Transverse colon (tissue), 4 donors: ENCODE measurements around the gene LTBP2. TPM values are rescaled to one million over a fixed set of nuclear protein-coding genes. Genes with fewer than 3 reads are reported as not detected.

Experiments
- DNase-seq: peaks from one replicate; pipeline ENCODE4 v3.0.0-alpha.2; 2019
- H3K27ac ChIP-seq, 4 donors: fragments of 200-600 bp; sonication (generic); 2 replicates each; pipeline ENCODE4 v1.5.1; 2016 to 2018; ENCODE audit warnings: inconsistent platforms in 4 of 4
- H3K27me3 ChIP-seq: fragments of 200-600 bp; sonication (generic); 2 replicates; pipeline ENCODE4 v1.5.1; 2017; ENCODE audit warnings: inconsistent platforms
- H3K36me3 ChIP-seq, 4 donors: fragments of 200-600 bp; sonication (generic); 2 replicates each; pipeline ENCODE4 v1.5.1; 2017 to 2019; ENCODE audit warnings: inconsistent platforms in 4 of 4
- H3K4me1 ChIP-seq, 4 donors: fragments of 200-600 bp; sonication (generic); 2 replicates each; pipeline ENCODE4 v1.5.1; 2017 to 2020; ENCODE audit warnings: inconsistent platforms in 4 of 4
- H3K4me3 ChIP-seq, 4 donors: fragments of 200-600 bp; sonication (generic); 1 replicate in 1 of 4; 2 replicates in 3 of 4; pipeline versions ENCODE4 v1.5.1 to v1.6.1; 2017 to 2019; ENCODE audit warnings: inconsistent platforms in 4 of 4
- H3K9me3 ChIP-seq, 2 donors: fragments of 200-600 bp; sonication (generic); 2 replicates each; pipeline ENCODE4 v1.5.1; 2017 to 2019; ENCODE audit warnings: inconsistent platforms in 2 of 2
- EP300 ChIP-seq: sonication (generic); formaldehyde crosslinking; IDR thresholded peaks from one replicate; pipeline ENCODE4 v1.6.1; 2017; ENCODE audit warnings: antibody characterized with exemption, low read depth
- POLR2A ChIP-seq: fragments of 450-650 bp; IDR thresholded peaks from one replicate; pipeline ENCODE4 v1.6.1; 2016; ENCODE audit warnings: antibody characterized with exemption, mild to moderate bottlenecking, moderate library complexity
- POLR2AphosphoS5 ChIP-seq, 3 donors: sonication (generic); formaldehyde crosslinking; IDR thresholded peaks; one replicate each; pipeline ENCODE4 v1.6.1; 2016; ENCODE audit warnings: antibody characterized with exemption in 3 of 3
- WGBS, 2 donors: methylation state at CpG; one replicate each; pipeline ENCODE4 v1.1.5; 2018; ENCODE audit warnings: low coverage in 1 of 2; 5-methylcytosine and 5-hydroxymethylcytosine counted together
- in situ Hi-C, 4 donors: fragments of 200-750 bp; cut with MboI; loops; one replicate each; pipeline versions ENCODE4 v1.15.0 to v1.15.1; 2017; ENCODE audit warnings: low sequenced_read_pairs in 3 of 4, low pct_ligation_motif_present in 1 of 4, low pct_unique_long_range_greater_than_20kb in 1 of 4
- intact Hi-C: fragments of 100-400 bp; cut with DNase I; formaldehyde crosslinking; loops from one replicate; pipeline ENCODE4 v1.15.1; 2023; ENCODE audit warnings: low total_unique reads
- total RNA-seq, 4 donors: library from RNA; depleted of rRNA; stranded (reverse); fragments of >200 nt; gene quantifications; one replicate each; pipeline ENCODE4 v1.1.0, GENCODE V29; 2016
- TF ChIP-seq, protein P1 (sequence below), 5 experiments: fragments of 200-600 bp in 3 of 5; fragments of 450-650 bp in 2 of 5; sonication (generic) in 3 of 5; IDR thresholded peaks; 1 replicate in 2 of 5; 2 replicates in 3 of 5; pipeline ENCODE4 v1.5.1; 2016 to 2017; ENCODE audit warnings: antibody characterized with exemption in 5 of 5, inconsistent platforms in 3 of 5, mild to moderate bottlenecking in 2 of 5, moderate library complexity in 1 of 5

LTBP2 gene
- total RNA-seq, 4 donors from 2014 or later: 9.7 to 15.3 (median 11.9) TPM

DNA sequence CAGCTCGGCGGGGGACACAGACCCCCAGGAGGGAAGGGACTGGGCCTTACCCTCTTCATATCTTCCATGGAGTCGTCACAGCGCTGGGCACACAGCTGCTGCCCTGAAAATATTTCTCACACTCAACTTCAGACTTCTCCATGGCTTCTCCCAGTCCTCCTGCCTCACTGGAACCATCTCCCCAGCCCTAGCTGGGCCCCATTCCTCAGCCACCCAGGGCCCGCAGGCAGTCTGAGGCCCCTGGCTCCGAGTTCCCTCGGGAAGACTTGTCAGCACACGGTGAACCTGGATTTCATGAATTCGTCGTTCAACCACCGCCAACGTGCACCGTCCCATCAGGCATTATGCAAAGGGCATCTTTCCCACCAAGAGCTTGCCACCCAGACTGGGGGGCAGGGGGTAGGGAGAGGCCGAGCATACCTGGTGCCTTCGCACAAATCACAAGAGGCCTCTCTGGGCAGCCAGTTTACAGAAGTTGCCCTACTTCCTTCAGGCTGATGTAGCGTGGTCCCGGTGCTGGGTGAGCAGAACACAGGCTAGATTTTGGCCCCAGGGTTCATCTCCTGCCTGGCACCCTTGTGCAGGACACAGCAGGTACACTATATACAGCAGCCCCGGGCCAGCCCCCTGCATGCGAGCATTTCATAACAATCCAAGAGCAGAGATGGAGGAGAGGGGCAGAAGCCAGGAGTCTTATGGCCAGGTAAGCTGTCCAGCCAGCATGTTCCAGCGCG, 44.2 kb downstream of the LTBP2 start:
- DNase-seq: no peak
- Histone ChIP-seq H3K27me3 (no peaks in the 10 kb centered on the region), H3K36me3 (no peaks in the 10 kb centered on the region), H3K4me1 (peaks cover 0 to 36% (median 10%) of the 10 kb centered on the region in 4 donors), H3K4me3 (no peak overlapping the region), H3K9me3 (no peaks in the 10 kb centered on the region), H3K27ac (peak overlapping the region in 1 of 4 donors; percentile 3)
- WGBS, 2 donors: 86 to 100% methylated on average over 2 to 21 of the region's 21 CpGs
- TF ChIP-seq, protein P1, sequence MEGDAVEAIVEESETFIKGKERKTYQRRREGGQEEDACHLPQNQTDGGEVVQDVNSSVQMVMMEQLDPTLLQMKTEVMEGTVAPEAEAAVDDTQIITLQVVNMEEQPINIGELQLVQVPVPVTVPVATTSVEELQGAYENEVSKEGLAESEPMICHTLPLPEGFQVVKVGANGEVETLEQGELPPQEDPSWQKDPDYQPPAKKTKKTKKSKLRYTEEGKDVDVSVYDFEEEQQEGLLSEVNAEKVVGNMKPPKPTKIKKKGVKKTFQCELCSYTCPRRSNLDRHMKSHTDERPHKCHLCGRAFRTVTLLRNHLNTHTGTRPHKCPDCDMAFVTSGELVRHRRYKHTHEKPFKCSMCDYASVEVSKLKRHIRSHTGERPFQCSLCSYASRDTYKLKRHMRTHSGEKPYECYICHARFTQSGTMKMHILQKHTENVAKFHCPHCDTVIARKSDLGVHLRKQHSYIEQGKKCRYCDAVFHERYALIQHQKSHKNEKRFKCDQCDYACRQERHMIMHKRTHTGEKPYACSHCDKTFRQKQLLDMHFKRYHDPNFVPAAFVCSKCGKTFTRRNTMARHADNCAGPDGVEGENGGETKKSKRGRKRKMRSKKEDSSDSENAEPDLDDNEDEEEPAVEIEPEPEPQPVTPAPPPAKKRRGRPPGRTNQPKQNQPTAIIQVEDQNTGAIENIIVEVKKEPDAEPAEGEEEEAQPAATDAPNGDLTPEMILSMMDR (IDR thresholded peaks at IDR 0.05): no peak
- TF ChIP-seq EP300 (no peak), POLR2AphosphoS5 (IDR thresholded peaks at IDR 0.05) (no peak), POLR2A (no peak)
- intact Hi-C loops: no loop called here
- in situ Hi-C loops: no loop called here

DNA sequence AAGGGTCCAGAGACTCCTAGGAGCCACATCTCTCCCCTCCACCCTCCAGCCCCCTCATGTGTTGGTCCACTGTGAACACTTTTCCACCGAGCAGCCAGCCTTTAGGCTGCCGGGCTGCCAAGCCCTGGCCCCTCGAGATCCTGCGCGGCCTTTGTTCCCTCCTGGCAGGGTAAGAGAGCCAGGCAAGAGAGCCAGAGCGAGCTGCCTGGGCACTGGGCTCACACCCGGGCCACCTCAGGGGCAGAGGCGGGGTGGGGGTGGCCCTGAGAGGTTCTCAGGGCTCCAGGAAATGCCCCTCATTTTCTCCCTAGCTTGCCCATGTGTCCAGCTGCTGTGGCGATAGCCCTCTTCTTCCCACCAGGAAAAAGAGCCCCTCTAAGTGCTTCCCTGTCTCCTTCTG, 44.8 kb downstream of the LTBP2 start:
- no peak for DNase-seq
- WGBS, 2 donors: 79% methylated on average over 9 of the region's 9 CpGs; no CpG with 5 or more reads in 1 of the 2 donors
- intact Hi-C loops: no loop called here
- Histone ChIP-seq H3K36me3 (no peaks in the 10 kb centered on the region), H3K27me3 (no peaks in the 10 kb centered on the region), H3K4me1 (peaks cover 0 to 36% (median 8%) of the 10 kb centered on the region in 4 donors), H3K9me3 (no peaks in the 10 kb centered on the region), H3K4me3 (no peak overlapping the region), H3K27ac (peak overlapping the region in 1 of 4 donors; percentile 34)
- in situ Hi-C loops: no loop called here
- TF ChIP-seq POLR2AphosphoS5 (IDR thresholded peaks at IDR 0.05) (no peak), EP300 (no peak), POLR2A (no peak)
- TF ChIP-seq, protein P1 (IDR thresholded peaks at IDR 0.05): no peak

DNA sequence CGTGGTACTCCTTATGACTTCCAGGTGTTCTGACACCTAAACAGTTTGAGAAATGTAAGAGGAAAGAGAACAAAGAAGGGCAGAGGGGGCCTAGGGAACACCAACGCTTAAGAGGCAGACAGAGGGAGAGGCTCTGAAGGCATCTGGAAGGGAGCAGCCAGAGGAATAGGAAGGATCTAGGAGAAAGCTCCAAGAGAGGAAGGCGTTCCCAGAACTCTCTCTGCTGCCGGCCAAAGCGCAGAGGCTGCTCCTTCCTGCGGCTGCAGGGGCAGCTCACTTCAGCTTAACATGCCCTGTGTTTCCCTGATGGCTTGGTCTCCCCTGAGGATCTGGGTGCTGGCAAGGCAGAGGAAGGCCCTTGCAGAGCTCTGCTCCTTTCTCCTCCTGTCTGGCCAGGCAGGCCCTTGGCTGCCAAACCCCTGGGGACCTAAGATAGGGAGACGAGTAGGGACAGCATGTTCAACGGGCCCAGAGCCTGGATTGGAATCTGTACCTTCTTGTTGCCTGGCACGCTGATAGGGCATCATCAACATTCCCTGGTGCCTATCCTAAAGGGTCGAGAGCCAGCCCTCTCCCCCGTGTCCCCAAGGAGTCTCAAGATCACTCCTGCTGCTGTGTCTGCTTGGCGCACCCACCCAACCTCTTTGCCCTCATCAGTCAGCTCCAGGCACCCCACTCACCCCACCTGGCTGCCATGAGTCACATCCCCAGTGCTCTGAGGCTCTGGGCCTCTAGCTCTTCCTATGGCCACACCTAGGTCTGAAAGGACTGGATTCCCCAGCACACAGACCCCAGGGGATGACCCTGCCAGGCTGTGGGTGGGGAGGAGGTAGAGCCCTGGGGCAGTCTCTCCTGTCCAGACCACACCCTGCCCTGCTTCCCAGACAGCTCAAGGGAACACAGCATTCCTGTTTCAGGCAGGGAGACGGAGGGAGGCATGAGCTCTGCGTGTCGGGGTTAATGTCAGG, 45.6 kb downstream of the LTBP2 start:
- DNase-seq: no peak
- 70 to 86% methylated on average over 1 to 15 of the region's 15 CpGs for WGBS, 2 donors

More for the DNA sequence above, 45.6 kb downstream of the LTBP2 start:
- H3K9me3 ChIP-seq: no peaks in the 10 kb centered on the region
- in situ Hi-C loops: no loop called here
- TF ChIP-seq POLR2A: no peak
- TF ChIP-seq, protein P1 (IDR thresholded peaks at IDR 0.05): no peak
- no peak for TF ChIP-seq EP300
- TF ChIP-seq POLR2AphosphoS5 (IDR thresholded peaks at IDR 0.05): no peak
- intact Hi-C loops: no loop called here
- no peaks in the 10 kb centered on the region for H3K36me3 ChIP-seq
- no peaks in the 10 kb centered on the region for H3K27me3 ChIP-seq
- H3K27ac ChIP-seq: peak overlapping the region in 2 of 4 donors; percentile 22 to 34
- peaks cover 0 to 32% (median 6%) of the 10 kb centered on the region in 4 donors for H3K4me1 ChIP-seq
- H3K4me3 ChIP-seq: no peak overlapping the region
